ENCODE data around the gene MACROD2.

DNA sequence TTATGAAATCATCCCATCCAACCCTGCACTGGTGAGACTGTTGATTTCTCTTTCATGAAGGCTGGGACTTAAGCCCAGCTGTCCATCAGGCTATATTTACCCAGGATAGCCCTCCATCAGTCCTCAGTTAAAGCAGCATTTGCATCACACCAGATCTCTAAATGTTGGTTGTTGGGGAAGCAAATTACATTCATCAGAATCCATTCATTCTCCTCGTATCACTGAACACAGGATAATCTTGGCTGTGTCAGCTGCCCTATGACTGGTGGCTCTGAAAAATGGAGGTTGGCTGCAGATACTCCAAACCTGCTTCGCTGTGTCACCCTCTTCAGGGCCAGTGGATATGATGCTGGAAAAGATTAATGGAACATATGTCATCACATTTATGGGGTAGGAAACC is 1859.6 kb downstream of the MACROD2 start:
- TF ChIP-seq, protein P1, sequence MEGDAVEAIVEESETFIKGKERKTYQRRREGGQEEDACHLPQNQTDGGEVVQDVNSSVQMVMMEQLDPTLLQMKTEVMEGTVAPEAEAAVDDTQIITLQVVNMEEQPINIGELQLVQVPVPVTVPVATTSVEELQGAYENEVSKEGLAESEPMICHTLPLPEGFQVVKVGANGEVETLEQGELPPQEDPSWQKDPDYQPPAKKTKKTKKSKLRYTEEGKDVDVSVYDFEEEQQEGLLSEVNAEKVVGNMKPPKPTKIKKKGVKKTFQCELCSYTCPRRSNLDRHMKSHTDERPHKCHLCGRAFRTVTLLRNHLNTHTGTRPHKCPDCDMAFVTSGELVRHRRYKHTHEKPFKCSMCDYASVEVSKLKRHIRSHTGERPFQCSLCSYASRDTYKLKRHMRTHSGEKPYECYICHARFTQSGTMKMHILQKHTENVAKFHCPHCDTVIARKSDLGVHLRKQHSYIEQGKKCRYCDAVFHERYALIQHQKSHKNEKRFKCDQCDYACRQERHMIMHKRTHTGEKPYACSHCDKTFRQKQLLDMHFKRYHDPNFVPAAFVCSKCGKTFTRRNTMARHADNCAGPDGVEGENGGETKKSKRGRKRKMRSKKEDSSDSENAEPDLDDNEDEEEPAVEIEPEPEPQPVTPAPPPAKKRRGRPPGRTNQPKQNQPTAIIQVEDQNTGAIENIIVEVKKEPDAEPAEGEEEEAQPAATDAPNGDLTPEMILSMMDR (IDR thresholded peaks at IDR 0.05) = no peak
- no peak for TF ChIP-seq POLR2A (IDR thresholded peaks at IDR 0.05)
